Measurements from ENCODE around the gene LRTM2.

- TF ChIP-seq CTCF (IDR thresholded peaks at IDR 0.05), result no peak
- no peak for TF ChIP-seq POLR2A (IDR thresholded peaks at IDR 0.05)
Observed at GRCh38 chr12:1873531-1874510, 53.5 kb downstream of the LRTM2 start.
